ENCODE measurements around the gene SGCD.

DNA sequence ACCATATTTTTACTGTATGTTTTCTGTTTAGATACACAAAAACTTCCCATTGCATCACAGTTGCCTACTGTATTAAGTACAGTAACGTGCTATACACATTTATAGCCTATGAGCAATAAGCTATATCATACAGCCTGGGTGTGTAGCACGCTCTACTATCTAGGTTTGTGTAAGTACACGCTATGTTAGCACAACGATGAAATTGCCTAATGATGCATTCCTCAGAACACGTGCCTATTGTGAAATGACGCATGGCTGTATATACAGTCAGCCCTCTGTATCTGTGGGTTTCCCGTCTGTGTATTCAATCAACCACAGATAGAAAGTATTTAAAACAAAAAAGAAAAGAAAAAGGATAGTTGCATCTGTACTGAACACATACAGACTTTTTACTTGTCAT is 64.2 kb downstream of the SGCD start:
- TF ChIP-seq, protein P1, sequence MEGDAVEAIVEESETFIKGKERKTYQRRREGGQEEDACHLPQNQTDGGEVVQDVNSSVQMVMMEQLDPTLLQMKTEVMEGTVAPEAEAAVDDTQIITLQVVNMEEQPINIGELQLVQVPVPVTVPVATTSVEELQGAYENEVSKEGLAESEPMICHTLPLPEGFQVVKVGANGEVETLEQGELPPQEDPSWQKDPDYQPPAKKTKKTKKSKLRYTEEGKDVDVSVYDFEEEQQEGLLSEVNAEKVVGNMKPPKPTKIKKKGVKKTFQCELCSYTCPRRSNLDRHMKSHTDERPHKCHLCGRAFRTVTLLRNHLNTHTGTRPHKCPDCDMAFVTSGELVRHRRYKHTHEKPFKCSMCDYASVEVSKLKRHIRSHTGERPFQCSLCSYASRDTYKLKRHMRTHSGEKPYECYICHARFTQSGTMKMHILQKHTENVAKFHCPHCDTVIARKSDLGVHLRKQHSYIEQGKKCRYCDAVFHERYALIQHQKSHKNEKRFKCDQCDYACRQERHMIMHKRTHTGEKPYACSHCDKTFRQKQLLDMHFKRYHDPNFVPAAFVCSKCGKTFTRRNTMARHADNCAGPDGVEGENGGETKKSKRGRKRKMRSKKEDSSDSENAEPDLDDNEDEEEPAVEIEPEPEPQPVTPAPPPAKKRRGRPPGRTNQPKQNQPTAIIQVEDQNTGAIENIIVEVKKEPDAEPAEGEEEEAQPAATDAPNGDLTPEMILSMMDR (conservative IDR thresholded peaks at IDR 0.05 in 1 of 2, IDR thresholded peaks at IDR 0.05 in 1 of 2; ENCODE audit: extremely low read depth in 1 of 2, insufficient read depth in 1 of 2, low read depth in 1 of 2, low read length in 2 of 2): no peak
- no peak for TF ChIP-seq EZH2 (IDR thresholded peaks at IDR 0.05; ENCODE audit: borderline replicate concordance, low read length)

Data from mammary epithelial cell (primary cell).